Measurements from ENCODE around the gene SPATA33.

DNA sequence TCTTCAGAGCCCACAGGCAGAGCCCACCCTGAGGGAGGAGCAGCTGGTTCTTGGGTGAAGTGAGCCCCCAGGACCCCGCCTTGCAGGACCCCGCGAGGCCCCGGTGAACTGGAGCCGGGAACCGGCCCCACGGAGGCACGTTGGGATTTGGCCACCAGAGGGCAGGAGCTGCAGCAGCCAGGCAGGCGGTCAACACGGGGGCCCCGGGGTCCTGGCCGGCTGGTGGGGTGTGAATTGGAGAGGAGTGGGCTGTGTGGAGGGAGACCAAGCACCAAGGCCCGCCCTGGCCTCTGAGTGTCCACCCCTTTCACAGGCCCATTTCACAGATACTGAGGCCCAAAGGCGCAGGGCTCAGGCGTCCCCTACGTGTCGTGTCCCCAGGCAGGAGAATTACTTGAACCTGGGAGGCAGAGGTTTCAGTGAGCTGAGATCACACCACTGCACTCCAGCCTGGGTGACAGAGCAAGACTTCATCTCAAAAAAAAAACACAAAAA is 42.0 kb upstream of the SPATA33 start:
- TF ChIP-seq EZH2 (optimal IDR thresholded peaks at IDR 0.05; ENCODE audit: low read depth, low read length), result no peak
- TF ChIP-seq, protein P1, sequence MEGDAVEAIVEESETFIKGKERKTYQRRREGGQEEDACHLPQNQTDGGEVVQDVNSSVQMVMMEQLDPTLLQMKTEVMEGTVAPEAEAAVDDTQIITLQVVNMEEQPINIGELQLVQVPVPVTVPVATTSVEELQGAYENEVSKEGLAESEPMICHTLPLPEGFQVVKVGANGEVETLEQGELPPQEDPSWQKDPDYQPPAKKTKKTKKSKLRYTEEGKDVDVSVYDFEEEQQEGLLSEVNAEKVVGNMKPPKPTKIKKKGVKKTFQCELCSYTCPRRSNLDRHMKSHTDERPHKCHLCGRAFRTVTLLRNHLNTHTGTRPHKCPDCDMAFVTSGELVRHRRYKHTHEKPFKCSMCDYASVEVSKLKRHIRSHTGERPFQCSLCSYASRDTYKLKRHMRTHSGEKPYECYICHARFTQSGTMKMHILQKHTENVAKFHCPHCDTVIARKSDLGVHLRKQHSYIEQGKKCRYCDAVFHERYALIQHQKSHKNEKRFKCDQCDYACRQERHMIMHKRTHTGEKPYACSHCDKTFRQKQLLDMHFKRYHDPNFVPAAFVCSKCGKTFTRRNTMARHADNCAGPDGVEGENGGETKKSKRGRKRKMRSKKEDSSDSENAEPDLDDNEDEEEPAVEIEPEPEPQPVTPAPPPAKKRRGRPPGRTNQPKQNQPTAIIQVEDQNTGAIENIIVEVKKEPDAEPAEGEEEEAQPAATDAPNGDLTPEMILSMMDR (IDR thresholded peaks at IDR 0.05; ENCODE audit: low read length), result peak; percentile 50

All from MM.1S (cell line).